ENCODE data around the gene ZNF670.
"Not testable (repeated sequence)": the region's sequence is repeated elsewhere in the genome, so short reads cannot be mapped to it uniquely, and the experiment has no call there.

ZNF670 gene

GRCh38 chr1:247077876-247078257 lies 744 bp downstream of the ZNF670 start:
- H3K9me3 ChIP-seq (ENCODE audit: insufficient read depth, low read depth, low read length): peaks cover 25% of the 10 kb centered on the region
- H3K4me3 ChIP-seq (ENCODE audit: low read length): peak overlapping the region; percentile 78
- H3K36me3 ChIP-seq (ENCODE audit: insufficient read depth, low read depth, low read length): peaks cover 14% of the 10 kb centered on the region
- H3K4me1 ChIP-seq (ENCODE audit: insufficient read depth, low read length): no peaks in the 10 kb centered on the region; the same call in 1 of the 2 replicates
- H3K27me3 ChIP-seq (ENCODE audit: insufficient read depth, low read length): no peaks in the 10 kb centered on the region
- H3K9ac ChIP-seq (ENCODE audit: low read depth, low read length): peak overlapping the region; percentile 95
- peak overlapping the region; percentile 74 for H3K27ac ChIP-seq (ENCODE audit: low read length)

GRCh38 chr1:247077213-247077612 lies 1.4 kb downstream of the ZNF670 start:
- Histone ChIP-seq H3K36me3 (ENCODE audit: insufficient read depth, low read depth, low read length) (peaks cover 14% of the 10 kb centered on the region), H3K4me3 (ENCODE audit: low read length) (peak overlapping the region; percentile 78), H3K4me1 (ENCODE audit: insufficient read depth, low read length) (no peaks in the 10 kb centered on the region; the same call in 1 of the 2 replicates), H3K27me3 (ENCODE audit: insufficient read depth, low read length) (no peaks in the 10 kb centered on the region), H3K27ac (ENCODE audit: low read length) (no peak overlapping the region), H3K9ac (ENCODE audit: low read depth, low read length) (peak overlapping the region; percentile 95; the same call in 1 of the 2 replicates), H3K9me3 (ENCODE audit: insufficient read depth, low read depth, low read length) (peaks cover 25% of the 10 kb centered on the region)

- Histone ChIP-seq H3K9ac (ENCODE audit: low read depth, low read length) (no peak overlapping the region), H3K9me3 (ENCODE audit: insufficient read depth, low read depth, low read length) (peaks cover 30% of the 10 kb centered on the region), H3K4me3 (ENCODE audit: low read length) (no peak overlapping the region), H3K4me1 (ENCODE audit: insufficient read depth, low read length) (no peaks in the 10 kb centered on the region), H3K36me3 (ENCODE audit: insufficient read depth, low read depth, low read length) (peaks cover 14% of the 10 kb centered on the region), H3K27ac (ENCODE audit: low read length) (no peak overlapping the region), H3K27me3 (ENCODE audit: insufficient read depth, low read length) (no peaks in the 10 kb centered on the region)
Observed at GRCh38 chr1:247070645-247071044, 8.0 kb downstream of the ZNF670 start.

- Histone ChIP-seq H3K9me3 (ENCODE audit: insufficient read depth, low read depth, low read length) (peaks cover 14% of the 10 kb centered on the region), H3K36me3 (ENCODE audit: insufficient read depth, low read depth, low read length) (no peaks in the 10 kb centered on the region), H3K27me3 (ENCODE audit: insufficient read depth, low read length) (no peaks in the 10 kb centered on the region), H3K4me1 (ENCODE audit: insufficient read depth, low read length) (no peaks in the 10 kb centered on the region), H3K4me3 (ENCODE audit: low read length) (no peak overlapping the region), H3K9ac (ENCODE audit: low read depth, low read length) (no peak overlapping the region), H3K27ac (ENCODE audit: low read length) (no peak overlapping the region)
Observed at GRCh38 chr1:247064304-247064703, 14.3 kb downstream of the ZNF670 start.

- H3K27me3 ChIP-seq (ENCODE audit: insufficient read depth, low read length): no peaks in the 10 kb centered on the region
- H3K4me3 ChIP-seq (ENCODE audit: low read length): no peak overlapping the region
- no peak overlapping the region for H3K27ac ChIP-seq (ENCODE audit: low read length)
- no peak overlapping the region for H3K9ac ChIP-seq (ENCODE audit: low read depth, low read length)
- H3K36me3 ChIP-seq (ENCODE audit: insufficient read depth, low read depth, low read length): no peaks in the 10 kb centered on the region
- no peaks in the 10 kb centered on the region for H3K4me1 ChIP-seq (ENCODE audit: insufficient read depth, low read length)
- H3K9me3 ChIP-seq (ENCODE audit: insufficient read depth, low read depth, low read length): peaks cover 40% of the 10 kb centered on the region
Observed at GRCh38 chr1:247060771-247061170, 17.8 kb downstream of the ZNF670 start.

GRCh38 chr1:247056071-247056470 lies 22.5 kb downstream of the ZNF670 start:
- H3K36me3 ChIP-seq (ENCODE audit: insufficient read depth, low read depth, low read length): peaks cover 22% of the 10 kb centered on the region; the same call in 1 of the 2 replicates
- H3K9me3 ChIP-seq (ENCODE audit: insufficient read depth, low read depth, low read length): peaks cover 73% of the 10 kb centered on the region

GRCh38 chr1:247054992-247055415 lies 23.6 kb downstream of the ZNF670 start:
- no peaks in the 10 kb centered on the region for H3K27me3 ChIP-seq (ENCODE audit: insufficient read depth, low read length)
- H3K36me3 ChIP-seq (ENCODE audit: insufficient read depth, low read depth, low read length): peaks cover 22% of the 10 kb centered on the region; the same call in 1 of the 2 replicates
- no peak overlapping the region for H3K27ac ChIP-seq (ENCODE audit: low read length)
- no peak overlapping the region for H3K4me3 ChIP-seq (ENCODE audit: low read length)
- no peak overlapping the region for H3K9ac ChIP-seq (ENCODE audit: low read depth, low read length)
- no peaks in the 10 kb centered on the region for H3K4me1 ChIP-seq (ENCODE audit: insufficient read depth, low read length)
- H3K9me3 ChIP-seq (ENCODE audit: insufficient read depth, low read depth, low read length): peaks cover 83% of the 10 kb centered on the region

More at GRCh38 chr1:247056071-247056470, 22.5 kb downstream of the ZNF670 start:
- Histone ChIP-seq H3K4me1 (ENCODE audit: insufficient read depth, low read length) (no peaks in the 10 kb centered on the region), H3K4me3 (ENCODE audit: low read length) (no peak overlapping the region), H3K9ac (ENCODE audit: low read depth, low read length) (no peak overlapping the region), H3K27ac (ENCODE audit: low read length) (no peak overlapping the region), H3K27me3 (ENCODE audit: insufficient read depth, low read length) (no peaks in the 10 kb centered on the region)

- Histone ChIP-seq H3K36me3 (ENCODE audit: insufficient read depth, low read depth, low read length) (peaks cover 50% of the 10 kb centered on the region), H3K9ac (ENCODE audit: low read depth, low read length) (no peak overlapping the region), H3K4me3 (ENCODE audit: low read length) (no peak overlapping the region), H3K9me3 (ENCODE audit: insufficient read depth, low read depth, low read length) (peaks cover 98% of the 10 kb centered on the region), H3K27me3 (ENCODE audit: insufficient read depth, low read length) (no peaks in the 10 kb centered on the region), H3K4me1 (ENCODE audit: insufficient read depth, low read length) (no peaks in the 10 kb centered on the region), H3K27ac (ENCODE audit: low read length) (no peak overlapping the region)
Observed at GRCh38 chr1:247047702-247048101, 30.9 kb downstream of the ZNF670 start.

GRCh38 chr1:247047260-247047659 lies 31.4 kb downstream of the ZNF670 start:
- Histone ChIP-seq H3K4me1 (ENCODE audit: insufficient read depth, low read length) (no peaks in the 10 kb centered on the region), H3K9me3 (ENCODE audit: insufficient read depth, low read depth, low read length) (peaks cover 98% of the 10 kb centered on the region), H3K9ac (ENCODE audit: low read depth, low read length) (no peak overlapping the region), H3K27me3 (ENCODE audit: insufficient read depth, low read length) (no peaks in the 10 kb centered on the region), H3K4me3 (ENCODE audit: low read length) (no peak overlapping the region), H3K36me3 (ENCODE audit: insufficient read depth, low read depth, low read length) (peaks cover 49% of the 10 kb centered on the region), H3K27ac (ENCODE audit: low read length) (no peak overlapping the region)

GRCh38 chr1:247043406-247043805 lies 35.2 kb downstream of the ZNF670 start:
- H3K36me3 ChIP-seq (ENCODE audit: insufficient read depth, low read depth, low read length): peaks cover 66% of the 10 kb centered on the region
- no peaks in the 10 kb centered on the region for H3K27me3 ChIP-seq (ENCODE audit: insufficient read depth, low read length)
- H3K9ac ChIP-seq (ENCODE audit: low read depth, low read length): no peak overlapping the region
- peaks cover 99% of the 10 kb centered on the region for H3K9me3 ChIP-seq (ENCODE audit: insufficient read depth, low read depth, low read length)
- no peak overlapping the region for H3K27ac ChIP-seq (ENCODE audit: low read length)
- no peaks in the 10 kb centered on the region for H3K4me1 ChIP-seq (ENCODE audit: insufficient read depth, low read length)
- no peak overlapping the region for H3K4me3 ChIP-seq (ENCODE audit: low read length)

GRCh38 chr1:247037511-247038320 lies 40.9 kb downstream of the ZNF670 start:
- peaks cover 79% of the 10 kb centered on the region for H3K36me3 ChIP-seq (ENCODE audit: insufficient read depth, low read depth, low read length)
- no peaks in the 10 kb centered on the region for H3K4me1 ChIP-seq (ENCODE audit: insufficient read depth, low read length)
- no peaks in the 10 kb centered on the region for H3K27me3 ChIP-seq (ENCODE audit: insufficient read depth, low read length)
- peaks cover 100% of the 10 kb centered on the region for H3K9me3 ChIP-seq (ENCODE audit: insufficient read depth, low read depth, low read length)
- peak overlapping the region; percentile 36; the same call in 1 of the 2 replicates for H3K4me3 ChIP-seq (ENCODE audit: low read length)
- no peak overlapping the region for H3K27ac ChIP-seq (ENCODE audit: low read length)
- H3K9ac ChIP-seq (ENCODE audit: low read depth, low read length): no peak overlapping the region

GRCh38 chr1:247032306-247032705 lies 46.3 kb downstream of the ZNF670 start:
- peaks cover 38% of the 10 kb centered on the region for H3K36me3 ChIP-seq (ENCODE audit: insufficient read depth, low read depth, low read length)

More at GRCh38 chr1:247032306-247032705, 46.3 kb downstream of the ZNF670 start:
- H3K4me1 ChIP-seq (ENCODE audit: insufficient read depth, low read length); H3K27me3 ChIP-seq (ENCODE audit: insufficient read depth, low read length); H3K9ac ChIP-seq (ENCODE audit: low read depth, low read length); H3K27ac ChIP-seq (ENCODE audit: low read length); H3K4me3 ChIP-seq (ENCODE audit: low read length): not testable (repeated sequence)
- peaks cover 77% of the 10 kb centered on the region for H3K9me3 ChIP-seq (ENCODE audit: insufficient read depth, low read depth, low read length)
